Glutamatergic neuron (in vitro differentiated cells): Measurements from ENCODE around the gene PROX2. TPM values are rescaled to one million over a fixed set of nuclear protein-coding genes. Genes with fewer than 3 reads are reported as not detected.

Source experiments
- DNase-seq: peaks from one replicate; pipeline ENCODE4 v3.0.0; 2022
- H3K27ac Mint-ChIP-seq: one replicate; pipeline ENCODE4 v1.8.0; 2020; ENCODE audit warnings: mild to moderate bottlenecking, mixed read lengths, inconsistent platforms; ENCODE audit not compliant: unreplicated experiment
- H3K27me3 Mint-ChIP-seq: one replicate; pipeline ENCODE4 v1.8.0; 2020; ENCODE audit warnings: mild to moderate bottlenecking, moderate library complexity, mixed read lengths, inconsistent platforms; ENCODE audit not compliant: unreplicated experiment
- H3K36me3 Mint-ChIP-seq: one replicate; pipeline ENCODE4 v1.8.0; 2020; ENCODE audit warnings: mild to moderate bottlenecking, mixed read lengths, inconsistent platforms; ENCODE audit not compliant: unreplicated experiment
- H3K4me1 Mint-ChIP-seq: one replicate; pipeline ENCODE4 v1.8.0; 2020; ENCODE audit warnings: mild to moderate bottlenecking, low read depth, mixed read lengths, inconsistent platforms; ENCODE audit not compliant: unreplicated experiment
- H3K4me3 Mint-ChIP-seq: one replicate; pipeline ENCODE4 v1.8.0; 2020; ENCODE audit warnings: mild to moderate bottlenecking, mixed read lengths, inconsistent platforms; ENCODE audit not compliant: unreplicated experiment
- H3K9me3 Mint-ChIP-seq: one replicate; pipeline ENCODE4 v1.8.0; 2020; ENCODE audit warnings: mild to moderate bottlenecking, moderate library complexity, mixed read lengths, inconsistent platforms; ENCODE audit not compliant: unreplicated experiment
- total RNA-seq: library from RNA; stranded (reverse); fragmentation: NEBNext Ultra II Directional; extraction: Animal tissue kit (Norgen Biotek cat#: 25700); gene quantifications from one replicate; pipeline ENCODE4 v1.2.1, GENCODE V29; 2021; ENCODE audit not compliant: unreplicated experiment
- TF ChIP-seq, protein P1 (sequence below): fragments of 200-600 bp; sonication (generic); IDR thresholded peaks from one replicate; pipeline ENCODE4 v1.5.0; 2021; ENCODE audit not compliant: partially characterized antibody, unreplicated experiment

PROX2 gene
- total RNA-seq, 1 donor from 2014 or later = not detected

GRCh38 chr14:74826574-74826973 lies 49.4 kb downstream of the PROX2 start:
- no peak overlapping the region for H3K4me3 Mint-ChIP-seq
- no peak overlapping the region for H3K27ac Mint-ChIP-seq
- no peaks in the 10 kb centered on the region for H3K9me3 Mint-ChIP-seq
- H3K36me3 Mint-ChIP-seq = no peaks in the 10 kb centered on the region
- no peaks in the 10 kb centered on the region for H3K27me3 Mint-ChIP-seq
- DNase-seq = no peak
- TF ChIP-seq, protein P1, sequence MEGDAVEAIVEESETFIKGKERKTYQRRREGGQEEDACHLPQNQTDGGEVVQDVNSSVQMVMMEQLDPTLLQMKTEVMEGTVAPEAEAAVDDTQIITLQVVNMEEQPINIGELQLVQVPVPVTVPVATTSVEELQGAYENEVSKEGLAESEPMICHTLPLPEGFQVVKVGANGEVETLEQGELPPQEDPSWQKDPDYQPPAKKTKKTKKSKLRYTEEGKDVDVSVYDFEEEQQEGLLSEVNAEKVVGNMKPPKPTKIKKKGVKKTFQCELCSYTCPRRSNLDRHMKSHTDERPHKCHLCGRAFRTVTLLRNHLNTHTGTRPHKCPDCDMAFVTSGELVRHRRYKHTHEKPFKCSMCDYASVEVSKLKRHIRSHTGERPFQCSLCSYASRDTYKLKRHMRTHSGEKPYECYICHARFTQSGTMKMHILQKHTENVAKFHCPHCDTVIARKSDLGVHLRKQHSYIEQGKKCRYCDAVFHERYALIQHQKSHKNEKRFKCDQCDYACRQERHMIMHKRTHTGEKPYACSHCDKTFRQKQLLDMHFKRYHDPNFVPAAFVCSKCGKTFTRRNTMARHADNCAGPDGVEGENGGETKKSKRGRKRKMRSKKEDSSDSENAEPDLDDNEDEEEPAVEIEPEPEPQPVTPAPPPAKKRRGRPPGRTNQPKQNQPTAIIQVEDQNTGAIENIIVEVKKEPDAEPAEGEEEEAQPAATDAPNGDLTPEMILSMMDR = no peak
- peaks cover 13% of the 10 kb centered on the region for H3K4me1 Mint-ChIP-seq

Other genes starting within 250 kb of the PROX2 start
- 69.7 TPM for gene AREL1, start 163.1 kb downstream of the PROX2 start, total RNA-seq
- 39.9 TPM for gene FCF1, start 163.0 kb downstream of the PROX2 start, total RNA-seq
- gene YLPM1, start 112.8 kb downstream of the PROX2 start, total RNA-seq = 99.9 TPM
- 114 TPM for gene DLST, start 5.8 kb upstream of the PROX2 start, total RNA-seq
- 248 TPM for gene RPS6KL1, start 47.1 kb upstream of the PROX2 start, total RNA-seq
- gene PGF, start 79.5 kb upstream of the PROX2 start, total RNA-seq = 7.9 TPM
- 39.6 TPM for gene EIF2B2, start 126.8 kb upstream of the PROX2 start, total RNA-seq
- gene MLH3, start 175.3 kb upstream of the PROX2 start, total RNA-seq = 17.1 TPM
- 14.3 TPM for gene ACYP1, start 187.9 kb upstream of the PROX2 start, total RNA-seq
- gene ZC2HC1C, start 193.5 kb upstream of the PROX2 start, total RNA-seq = 3.2 TPM